ENCODE data around the gene INTS13.
"Not testable (repeated sequence)": the region's sequence is repeated elsewhere in the genome, so short reads cannot be mapped to it uniquely, and the experiment has no call there.

- TF ChIP-seq CTCF (IDR thresholded peaks at IDR 0.05; ENCODE audit: low read depth, low read length, poor library complexity, severe bottlenecking); EZH2phosphoT487 (IDR thresholded peaks at IDR 0.05; ENCODE audit: borderline replicate concordance, low read length): not testable (repeated sequence)
These were observed 23.6 kb upstream of the INTS13 start for GRCh38 chr12:26961391-26961790.
